Endothelial cell of hepatic sinusoid (primary cell): ENCODE data around the gene TPO.
"Not testable (repeated sequence)": the region's sequence is repeated elsewhere in the genome, so short reads cannot be mapped to it uniquely, and the experiment has no call there.

Experiments
- in situ Hi-C: cut with HindIII; loops from 2 replicates; pipeline ENCODE4 v1.10.0; 2017; ENCODE audit warnings: low sequenced_read_pairs

TPO gene

DNA sequence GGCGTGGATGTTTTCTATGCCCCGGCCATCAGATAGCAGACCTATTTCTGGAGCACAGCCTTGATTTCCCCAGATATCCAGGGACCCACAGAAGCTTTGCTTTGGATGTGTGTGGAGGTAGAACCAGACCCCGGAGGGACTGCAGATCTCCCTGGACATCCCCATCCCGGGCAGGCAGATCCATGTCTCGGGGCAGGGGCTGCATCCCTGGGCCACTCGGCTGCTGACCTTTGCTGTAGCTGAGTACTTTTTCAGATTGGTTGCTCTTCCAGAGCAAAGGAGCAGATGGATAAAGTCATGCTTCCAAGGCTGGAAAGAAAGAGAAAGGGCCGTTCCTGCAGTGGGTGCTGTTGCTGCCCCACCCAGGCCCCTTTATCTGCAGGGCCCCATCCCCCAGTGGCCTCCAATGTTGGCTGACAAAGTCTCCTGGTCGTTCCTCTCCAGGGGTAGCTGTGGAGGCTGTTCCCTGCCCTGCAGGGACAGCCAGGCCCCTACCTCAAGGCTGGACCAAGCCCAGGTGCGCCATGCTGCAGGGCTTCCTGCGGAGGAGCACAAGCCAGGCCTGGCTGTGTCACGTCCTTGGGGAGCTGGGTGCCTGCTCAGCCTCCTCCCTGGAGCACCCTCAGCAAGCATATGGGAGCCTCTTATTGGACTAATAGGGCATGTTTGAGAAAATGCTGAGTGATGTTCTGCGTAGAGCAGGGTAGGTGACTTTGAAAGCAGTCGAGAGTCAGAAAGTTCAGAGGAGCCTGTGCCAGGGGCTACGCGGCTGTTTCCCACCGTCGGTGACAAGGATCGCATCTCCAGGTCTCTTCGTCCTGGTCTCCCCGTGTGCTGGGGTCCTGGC, 68.4 kb downstream of the TPO start:
- in situ Hi-C loops: no loop called here

DNA sequence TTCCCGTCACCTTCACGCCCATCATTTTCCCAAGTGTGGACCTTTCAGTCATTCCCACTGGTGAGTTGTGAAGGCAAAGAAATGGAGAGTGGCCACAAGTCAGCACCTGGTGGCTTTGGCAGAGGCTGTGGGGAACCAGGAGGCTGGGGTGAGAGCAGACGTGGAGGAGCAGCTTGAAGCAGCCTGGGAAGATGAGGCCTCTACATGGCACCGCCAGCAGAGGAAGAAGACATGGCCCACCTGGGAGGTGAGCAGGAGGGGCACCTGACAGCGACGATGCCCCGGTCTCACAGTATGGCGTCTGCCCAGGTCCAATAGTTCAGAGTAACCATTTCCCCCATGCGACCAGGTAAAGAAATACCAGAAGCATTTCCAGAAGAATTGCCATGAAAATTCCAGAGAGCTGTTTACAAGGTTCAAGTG, 69.0 kb downstream of the TPO start:
- in situ Hi-C loops: no loop called here

DNA sequence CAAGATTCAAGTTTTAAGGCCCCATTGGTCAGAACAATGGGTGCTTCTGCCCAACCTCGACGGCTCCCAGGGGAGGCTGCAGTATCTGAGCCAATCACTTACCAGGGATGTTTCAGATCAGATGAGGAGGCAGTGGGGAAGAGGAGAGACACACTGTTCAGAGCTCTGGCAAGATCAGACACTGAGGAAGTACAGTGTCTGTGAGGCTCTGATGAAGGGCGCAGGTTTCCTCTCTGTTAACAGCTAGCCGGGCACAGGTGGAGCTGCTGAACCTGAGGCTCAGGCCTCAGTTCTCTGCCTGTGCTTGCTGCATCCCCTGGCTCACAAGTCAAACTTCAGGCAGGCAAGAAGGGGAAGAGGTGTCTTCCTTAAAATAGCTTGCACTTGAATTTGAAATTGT, 69.7 kb downstream of the TPO start:
- in situ Hi-C loops: no loop called here

DNA sequence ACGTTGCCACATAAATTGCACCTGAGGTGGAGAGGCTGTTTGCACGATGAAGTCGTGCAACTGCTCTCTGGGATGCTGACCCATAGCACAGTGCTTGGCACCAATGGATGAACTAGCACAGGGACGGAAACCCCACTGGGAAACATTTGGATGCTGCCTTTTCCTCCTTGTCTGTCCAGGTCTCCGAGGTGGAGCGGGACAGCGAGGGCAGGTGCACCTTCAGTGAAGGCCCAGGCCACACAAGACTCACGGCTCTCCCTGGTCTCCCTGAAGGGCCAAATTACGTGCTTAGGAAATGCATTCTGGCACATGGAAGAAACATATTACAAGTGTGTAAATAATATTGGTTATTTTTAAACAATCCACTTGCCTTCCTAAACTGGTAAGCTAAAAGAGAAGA, 70.3 kb downstream of the TPO start:
- in situ Hi-C loops: no loop called here

DNA sequence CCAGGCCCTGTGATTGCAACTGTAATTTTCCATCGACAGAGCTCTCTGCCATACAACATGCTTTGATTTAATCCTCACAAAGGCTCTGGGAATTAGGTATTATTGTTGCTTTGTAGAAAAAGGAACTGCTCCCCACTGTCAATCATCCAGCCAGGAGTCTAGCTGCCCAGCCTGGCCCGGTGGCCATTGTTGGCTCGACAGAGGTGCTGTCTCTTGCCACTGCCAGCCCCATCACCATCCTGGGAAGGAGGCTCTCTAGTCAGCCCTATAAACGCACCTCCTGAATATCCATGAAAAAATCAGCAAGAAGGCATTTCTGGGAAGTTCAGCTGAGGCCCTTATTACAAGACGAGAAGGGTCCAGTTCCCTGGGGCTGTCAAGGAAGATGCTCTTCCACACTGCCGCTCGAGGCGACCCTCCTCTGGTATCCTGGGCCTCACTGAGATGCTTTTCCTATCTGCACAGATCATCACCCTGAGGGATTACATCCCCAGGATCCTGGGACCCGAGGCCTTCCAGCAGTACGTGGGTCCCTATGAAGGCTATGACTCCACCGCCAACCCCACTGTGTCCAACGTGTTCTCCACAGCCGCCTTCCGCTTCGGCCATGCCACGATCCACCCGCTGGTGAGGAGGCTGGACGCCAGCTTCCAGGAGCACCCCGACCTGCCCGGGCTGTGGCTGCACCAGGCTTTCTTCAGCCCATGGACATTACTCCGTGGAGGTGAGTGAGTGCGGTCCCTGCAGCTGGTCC, 71.0 kb downstream of the TPO start:
- in situ Hi-C loops: no loop called here

DNA sequence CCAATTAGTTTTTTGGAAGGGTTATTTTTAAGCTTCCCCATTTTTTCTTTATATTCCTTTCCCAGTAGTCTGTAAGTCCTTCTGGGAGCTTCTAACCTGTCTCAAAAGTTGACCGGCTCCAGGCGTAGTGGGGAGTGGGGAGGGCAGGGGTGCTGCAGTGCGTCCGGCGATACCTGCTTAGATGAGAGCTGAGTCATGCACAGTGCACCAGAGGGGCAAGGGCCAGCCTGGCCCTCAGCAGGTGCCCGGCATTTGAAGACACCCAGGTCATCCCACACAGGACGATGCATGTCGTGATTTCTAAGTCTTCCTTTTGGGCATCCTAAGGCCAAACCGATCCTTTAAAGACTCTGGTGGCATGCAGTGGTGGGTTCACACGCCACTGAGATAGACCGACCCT, 73.4 kb downstream of the TPO start:
- in situ Hi-C loops: loop anchor here (5.0 kb wide), 1 partner anchor 49 kb away; no protein-coding TSS in a partner anchor

DNA sequence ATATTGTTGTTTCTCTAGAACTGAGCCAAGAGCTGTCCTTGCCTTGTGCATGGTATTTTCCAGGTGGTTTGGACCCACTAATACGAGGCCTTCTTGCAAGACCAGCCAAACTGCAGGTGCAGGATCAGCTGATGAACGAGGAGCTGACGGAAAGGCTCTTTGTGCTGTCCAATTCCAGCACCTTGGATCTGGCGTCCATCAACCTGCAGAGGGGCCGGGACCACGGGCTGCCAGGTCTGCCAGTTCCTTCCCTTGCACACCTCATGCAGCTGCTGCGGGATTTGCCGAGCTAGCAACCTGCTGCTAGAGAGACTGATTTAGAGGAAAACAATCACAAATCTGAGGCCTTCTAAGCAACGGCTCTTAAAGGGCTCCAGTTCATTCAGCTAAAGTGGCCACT, 74.5 kb downstream of the TPO start:
- in situ Hi-C loops: loop anchor here (5.0 kb wide), 1 partner anchor 50 kb away; no protein-coding TSS in a partner anchor

DNA sequence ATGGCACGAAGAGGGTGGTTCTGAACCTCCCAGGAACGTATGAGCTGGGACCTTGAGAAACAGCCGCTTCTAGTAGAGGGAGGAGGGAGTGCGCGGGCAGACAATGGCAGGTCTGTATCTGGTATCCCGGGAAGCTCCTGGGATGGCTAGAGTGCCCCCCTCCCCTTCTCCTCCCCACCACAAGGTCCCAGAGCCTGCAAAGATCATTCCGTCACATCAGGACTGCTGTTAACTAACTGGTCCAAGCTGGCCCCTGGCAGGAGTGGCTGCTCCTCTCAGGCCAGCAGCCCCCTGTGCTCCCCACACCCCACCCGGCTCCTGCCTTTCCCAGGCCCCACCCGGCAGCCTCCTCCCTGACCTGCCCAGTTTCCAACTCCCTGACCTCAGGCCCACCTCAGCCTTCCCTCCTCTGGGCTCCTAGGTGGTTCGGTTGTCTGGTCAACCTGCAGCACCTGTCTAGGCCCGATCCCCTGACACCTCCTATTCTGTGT, 75.0 kb downstream of the TPO start:
- in situ Hi-C loops: loop anchor here (5.0 kb wide), 1 partner anchor 51 kb away; no protein-coding TSS in a partner anchor

DNA sequence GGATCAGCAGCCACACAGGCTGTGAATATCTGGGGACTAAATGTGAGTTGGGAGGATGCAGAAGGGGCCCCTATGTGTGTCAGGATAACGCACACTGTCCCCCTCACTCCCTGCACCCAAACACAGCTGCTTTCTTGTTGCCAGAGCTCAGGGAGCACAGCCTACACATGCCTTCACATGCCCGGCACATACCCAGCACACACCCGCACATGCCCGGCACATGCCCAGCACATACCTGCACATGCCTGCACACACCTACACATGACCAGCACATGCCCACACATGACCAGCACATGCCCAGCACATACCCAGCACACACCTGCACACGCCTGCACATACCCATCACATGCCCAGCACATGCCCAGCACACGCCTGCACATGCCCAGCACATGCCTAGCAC, 75.6 kb downstream of the TPO start:
- in situ Hi-C loops: loop anchor here (5.0 kb wide), 1 partner anchor 52 kb away; no protein-coding TSS in a partner anchor

DNA sequence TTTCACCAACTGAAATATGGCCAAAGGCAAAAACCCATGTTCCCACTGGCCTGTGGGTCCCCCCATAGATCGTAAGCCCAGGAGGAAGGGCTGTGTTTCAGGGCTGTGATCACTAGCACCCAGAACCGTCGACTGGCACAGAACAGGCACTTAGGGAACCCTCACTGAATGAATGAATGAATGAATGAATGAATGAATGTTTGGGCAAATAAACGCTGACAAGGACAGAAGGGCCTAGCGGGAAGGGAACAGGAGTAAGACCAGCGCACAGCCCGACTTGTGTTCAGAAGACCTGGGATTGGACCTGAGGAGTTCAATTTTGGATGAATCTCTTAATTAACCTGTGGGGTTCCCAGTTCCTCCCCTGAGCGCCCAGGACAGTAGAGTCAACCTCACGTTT, 76.2 kb downstream of the TPO start:
- in situ Hi-C loops: loop anchor here (5.0 kb wide), 1 partner anchor 52 kb away; no protein-coding TSS in a partner anchor

DNA sequence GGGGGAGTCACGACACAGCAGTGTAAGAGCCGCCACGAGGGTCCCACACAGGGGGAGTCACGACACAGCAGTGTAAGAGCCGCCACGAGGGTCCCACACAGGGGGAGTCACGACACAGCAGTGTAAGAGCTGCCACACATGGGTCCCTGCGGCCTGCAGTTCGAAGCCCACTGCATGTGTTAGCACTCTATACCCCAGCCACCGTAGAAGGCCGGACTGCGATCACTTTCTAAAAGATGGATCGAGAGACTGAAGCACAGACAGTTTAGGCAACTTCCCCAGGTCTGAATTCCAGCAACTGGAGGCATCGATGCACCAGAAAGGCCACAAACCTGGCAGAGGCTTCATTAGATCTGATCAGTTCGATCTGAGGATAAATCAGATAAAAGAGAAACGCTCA, 77.1 kb downstream of the TPO start:
- in situ Hi-C loops: not testable (repeated sequence)

DNA sequence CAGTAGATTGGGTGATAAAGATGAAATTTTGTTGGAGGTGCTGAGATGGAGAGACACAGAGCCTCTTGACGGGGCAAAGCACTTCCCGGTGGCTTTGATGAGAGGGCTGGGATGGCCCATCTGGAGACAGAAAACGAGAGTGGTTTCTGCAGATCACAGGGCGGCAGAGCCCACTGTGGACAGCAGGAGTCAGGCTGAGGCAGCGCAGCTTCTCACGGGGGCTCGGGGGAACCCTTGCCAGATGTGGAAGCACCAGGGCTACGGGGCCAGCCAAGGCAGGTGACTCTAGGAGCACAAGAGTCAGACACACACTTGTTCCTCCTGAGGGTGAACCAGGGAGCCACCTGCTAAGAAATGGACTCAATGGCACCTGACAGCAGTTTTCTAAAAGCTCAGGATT, 78.5 kb downstream of the TPO start:
- in situ Hi-C loops: no loop called here

DNA sequence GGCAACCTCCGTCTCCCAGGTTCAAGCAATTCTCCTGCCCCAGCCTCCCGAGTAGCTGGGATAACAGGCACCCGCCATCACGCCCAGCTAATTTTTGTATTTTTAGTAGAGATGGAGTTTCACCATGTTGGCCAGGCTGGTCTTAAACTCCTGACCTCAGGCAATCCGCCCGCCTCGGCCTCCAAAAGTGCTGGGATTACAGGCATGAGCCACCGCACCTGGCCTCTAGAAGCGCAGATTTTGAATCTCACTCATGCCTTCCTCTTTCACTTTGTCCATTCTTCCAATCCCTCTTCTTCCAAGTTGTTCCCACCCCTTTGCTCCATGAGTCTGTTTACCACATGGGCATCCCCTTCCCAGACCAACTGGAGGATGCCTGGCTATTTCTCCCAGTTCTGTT, 79.0 kb downstream of the TPO start:
- in situ Hi-C loops: not testable (repeated sequence)

DNA sequence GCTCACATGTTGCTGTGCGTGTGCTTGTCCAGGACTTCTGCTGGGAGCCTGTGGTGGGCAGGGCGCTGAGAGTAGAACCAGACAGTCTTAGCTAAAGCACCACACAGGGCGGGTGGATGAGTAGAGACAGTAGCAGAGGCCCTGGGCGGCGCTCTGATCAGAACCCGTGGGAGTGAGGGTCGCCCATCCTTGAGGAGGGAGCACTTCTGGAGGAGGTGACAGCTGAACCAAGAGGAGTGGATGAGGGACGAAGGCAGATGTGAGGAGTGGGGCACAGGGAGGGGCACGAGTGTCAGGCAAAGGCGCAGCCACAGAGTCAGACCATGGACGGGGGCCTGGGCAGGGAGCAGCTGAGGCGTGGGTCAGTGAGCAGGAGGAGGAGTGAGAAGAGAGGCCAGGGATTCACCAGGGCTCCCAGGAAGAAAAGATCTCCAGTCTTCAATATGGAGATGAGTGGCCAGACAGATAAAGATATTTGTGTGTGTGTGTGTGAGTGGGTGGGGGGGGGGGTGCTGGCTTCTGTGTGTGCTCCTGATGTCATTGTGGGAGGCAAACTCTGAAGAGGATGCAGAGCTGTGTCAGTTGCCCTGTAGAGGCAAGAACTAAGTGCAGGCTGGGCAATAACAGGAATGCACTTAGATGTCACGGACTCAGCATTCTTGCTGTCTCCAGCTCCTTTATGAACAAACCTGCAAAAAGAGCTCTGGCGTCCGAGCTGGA, 79.6 kb downstream of the TPO start:
- in situ Hi-C loops: no loop called here

DNA sequence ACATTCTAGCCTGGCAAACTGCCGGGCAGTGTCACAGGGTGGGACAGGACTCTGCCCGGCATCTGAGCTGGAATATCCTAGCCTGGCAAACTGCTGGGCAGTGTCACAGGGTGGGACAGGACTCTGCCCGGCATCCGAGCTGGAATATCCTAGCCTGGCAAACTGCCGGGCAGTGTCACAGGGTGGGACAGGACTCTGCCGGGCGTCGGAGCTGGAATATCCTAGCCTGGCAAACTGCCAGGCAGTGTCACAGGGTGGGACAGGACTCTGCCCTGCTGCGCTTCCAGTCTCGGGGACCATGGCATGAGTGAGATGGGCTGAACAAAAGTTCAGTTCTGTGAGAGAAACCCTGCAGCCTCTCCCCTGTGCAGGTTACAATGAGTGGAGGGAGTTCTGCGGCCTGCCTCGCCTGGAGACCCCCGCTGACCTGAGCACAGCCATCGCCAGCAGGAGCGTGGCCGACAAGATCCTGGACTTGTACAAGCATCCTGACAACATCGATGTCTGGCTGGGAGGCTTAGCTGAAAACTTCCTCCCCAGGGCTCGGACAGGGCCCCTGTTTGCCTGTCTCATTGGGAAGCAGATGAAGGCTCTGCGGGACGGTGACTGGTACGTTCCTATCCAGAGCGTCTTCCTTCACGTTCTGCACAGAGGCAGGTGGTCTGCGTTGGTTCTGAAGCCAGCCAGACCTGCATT, 80.3 kb downstream of the TPO start:
- in situ Hi-C loops: no loop called here

DNA sequence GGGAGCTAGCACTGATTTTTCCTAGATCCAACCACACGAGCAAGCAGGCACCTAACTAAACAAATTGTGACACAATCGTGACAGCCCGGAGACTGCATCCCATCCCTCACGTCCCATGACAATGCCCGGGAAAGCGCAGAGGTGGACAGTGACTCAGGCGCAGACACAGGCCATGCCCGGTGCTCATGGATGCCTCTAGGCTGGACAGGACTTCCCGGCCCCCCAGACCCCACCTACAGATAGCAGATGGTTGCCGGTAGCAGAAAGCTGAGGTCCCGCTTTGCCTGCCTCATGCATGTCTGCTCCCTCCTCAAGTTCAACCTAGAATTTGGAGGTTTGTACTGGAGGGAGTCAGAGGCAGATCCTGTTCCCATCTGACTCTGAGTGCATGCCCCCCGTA, 81.0 kb downstream of the TPO start:
- in situ Hi-C loops: no loop called here

DNA sequence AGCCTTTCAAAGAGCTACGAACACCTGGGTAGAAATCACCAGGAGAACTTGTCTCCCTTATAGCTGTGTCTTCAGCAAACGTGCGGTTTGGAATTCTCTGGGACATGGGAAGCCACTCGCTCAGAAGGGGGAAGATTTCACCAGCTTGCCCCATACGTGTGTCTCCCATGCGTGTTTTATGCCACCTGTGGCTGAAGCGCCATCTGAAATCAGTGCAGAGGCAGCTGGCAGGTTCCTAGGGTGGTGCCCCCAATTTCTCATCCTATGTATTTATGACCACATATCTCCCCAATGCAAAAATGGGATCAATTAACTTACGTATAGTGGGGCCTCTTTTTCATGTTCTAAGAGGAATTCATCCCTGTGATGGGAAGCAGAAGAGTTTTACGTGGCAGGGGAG, 81.6 kb downstream of the TPO start:
- in situ Hi-C loops: no loop called here

DNA sequence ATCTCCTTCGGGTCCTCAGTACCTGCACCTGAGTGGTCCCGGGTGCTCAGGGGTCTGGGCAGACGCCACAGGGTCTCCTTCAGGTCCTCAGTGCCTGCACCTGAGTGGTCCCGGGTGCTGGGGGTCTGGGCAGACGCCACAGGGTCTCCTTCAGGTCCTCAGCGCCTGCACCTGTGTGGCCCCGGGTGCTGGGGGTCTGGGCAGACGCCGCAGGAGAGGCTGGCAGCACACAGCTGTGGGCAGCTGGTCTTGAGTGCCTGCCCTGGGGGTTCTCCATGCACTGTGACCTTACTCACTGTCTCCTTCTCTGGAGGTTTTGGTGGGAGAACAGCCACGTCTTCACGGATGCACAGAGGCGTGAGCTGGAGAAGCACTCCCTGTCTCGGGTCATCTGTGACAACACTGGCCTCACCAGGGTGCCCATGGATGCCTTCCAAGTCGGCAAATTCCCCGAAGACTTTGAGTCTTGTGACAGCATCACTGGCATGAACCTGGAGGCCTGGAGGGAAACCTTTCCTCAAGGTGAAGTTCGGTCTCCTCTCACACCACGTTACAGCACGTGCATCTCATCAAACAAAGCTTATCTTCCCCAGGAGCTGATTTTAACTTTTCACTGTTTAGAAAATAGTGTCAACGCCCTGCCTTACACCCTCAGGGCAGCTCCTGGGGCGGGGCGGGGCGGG, 82.6 kb downstream of the TPO start:
- in situ Hi-C loops: no loop called here

DNA sequence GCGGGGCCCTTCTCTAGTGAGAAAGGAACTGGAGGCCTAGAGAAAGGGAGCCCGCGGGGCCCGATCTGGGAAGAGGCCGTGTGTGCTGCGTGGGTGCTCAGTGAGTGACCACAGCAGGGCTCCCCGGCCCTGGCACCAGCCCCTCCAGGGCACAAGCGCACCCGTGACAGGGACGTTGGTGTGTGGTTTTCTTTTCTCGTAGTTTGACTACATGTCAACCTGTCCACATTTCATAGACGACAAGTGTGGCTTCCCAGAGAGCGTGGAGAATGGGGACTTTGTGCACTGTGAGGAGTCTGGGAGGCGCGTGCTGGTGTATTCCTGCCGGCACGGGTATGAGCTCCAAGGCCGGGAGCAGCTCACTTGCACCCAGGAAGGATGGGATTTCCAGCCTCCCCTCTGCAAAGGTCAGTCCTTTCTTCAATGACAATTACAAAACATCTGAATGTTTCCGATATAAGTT, 83.1 kb downstream of the TPO start:
- in situ Hi-C loops: no loop called here

DNA sequence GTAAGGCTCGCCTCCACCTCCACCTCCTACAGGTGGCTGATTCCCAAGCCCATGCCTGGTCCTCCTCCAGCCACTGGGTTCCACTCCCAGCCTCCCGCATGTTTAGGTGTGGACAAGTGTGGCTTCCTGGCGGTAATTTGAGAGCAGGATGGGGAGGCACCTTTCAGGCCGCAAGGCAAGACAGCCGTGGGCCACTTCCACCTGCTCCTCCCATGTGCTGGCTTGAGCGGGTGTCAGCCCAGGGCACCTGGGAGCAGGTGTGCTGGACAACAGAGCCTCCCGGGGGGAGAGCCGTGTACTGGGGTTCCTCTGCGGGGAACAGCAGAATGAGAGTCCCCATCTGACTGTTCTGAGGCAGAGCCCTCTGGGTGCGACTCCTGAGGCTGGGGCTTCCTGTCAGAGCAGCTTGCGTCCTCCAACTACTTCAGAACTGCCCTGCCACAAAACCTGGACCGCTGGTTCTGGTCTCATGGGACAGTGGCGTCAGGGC, 83.9 kb downstream of the TPO start:
- in situ Hi-C loops: no loop called here
